Caco-2 (cell line): Measurements from ENCODE around the gene DGKG. TPM values are rescaled to one million over a fixed set of nuclear protein-coding genes. Genes with fewer than 3 reads are reported as not detected.

Source experiments
- total RNA-seq: library from RNA; stranded (reverse); gene quantifications from 2 replicates; pipeline ENCODE4 v1.2.3, GENCODE V29; 2022

The DGKG gene
- total RNA-seq, 1 experiment from 2014 or later, result 0.32 TPM

Other genes starting within 250 kb of the DGKG start
- gene CRYGS, start 182.1 kb upstream of the DGKG start, total RNA-seq, result 1.6 and 3.2 TPM in 2 replicates
- gene TBCCD1, start 205.1 kb upstream of the DGKG start, total RNA-seq, result 14.5 and 14.7 TPM in 2 replicates
- 93.1 and 95.7 TPM in 2 replicates for gene DNAJB11, start 208.5 kb upstream of the DGKG start, total RNA-seq